Caki2 (cell line): Measurements from ENCODE around the gene HOXA1. TPM values are rescaled to one million over a fixed set of nuclear protein-coding genes. Genes with fewer than 3 reads are reported as not detected.

Experiments
- DNase-seq: peaks from one replicate; pipeline ENCODE4 v3.0.0-alpha.2; 2015; ENCODE audit warnings: low read depth
- in situ Hi-C: cut with HindIII; loops from 2 replicates; pipeline ENCODE4 v1.10.0; 2016; ENCODE audit warnings: low sequenced_read_pairs, low pct_unique_long_range_greater_than_20kb, mixed read lengths
- total RNA-seq: library from RNA; depleted of rRNA; stranded (reverse); fragments of >200 nt; shearing (Covaris generic); gene quantifications from 2 replicates; pipeline ENCODE4 v1.2.3, GENCODE V29; 2014; ENCODE audit warnings: low replicate concordance

HOXA1 gene
- total RNA-seq, 1 experiment from 2014 or later = 3.9 TPM

- peak; percentile 56 for DNase-seq
- in situ Hi-C loops = no loop called here
These were observed 14.6 kb upstream of the HOXA1 start for GRCh38 chr7:27110186-27111031.

- DNase-seq = no peak
- in situ Hi-C loops = no loop called here
These were observed 13.8 kb upstream of the HOXA1 start for GRCh38 chr7:27109466-27110185.

- no peak for DNase-seq
- in situ Hi-C loops = no loop called here
These were observed 12.8 kb upstream of the HOXA1 start for GRCh38 chr7:27108390-27109127.

- no peak for DNase-seq
- in situ Hi-C loops = no loop called here
These were observed 11.9 kb upstream of the HOXA1 start for GRCh38 chr7:27107391-27108381.

GRCh38 chr7:27106901-27107240, 11.1 kb upstream of the HOXA1 start:
- DNase-seq = no peak
- in situ Hi-C loops = no loop called here

GRCh38 chr7:27106181-27106900, 10.5 kb upstream of the HOXA1 start:
- in situ Hi-C loops = no loop called here
- DNase-seq = no peak

- DNase-seq = no peak
- in situ Hi-C loops = no loop called here
These were observed 9.7 kb upstream of the HOXA1 start for GRCh38 chr7:27105301-27106031.

- no peak for DNase-seq
- in situ Hi-C loops = no loop called here
These were observed 8.7 kb upstream of the HOXA1 start for GRCh38 chr7:27104341-27105058.

- DNase-seq = no peak
- in situ Hi-C loops = no loop called here
These were observed 7.9 kb upstream of the HOXA1 start for GRCh38 chr7:27103489-27104226.

GRCh38 chr7:27102581-27103442, 7.0 kb upstream of the HOXA1 start, which contains the start of gene HOXA2:
Gene HOXA2, minus strand, starts transcription at chr7:27102683. Its CDS starts 183 bp downstream, at chr7:27102500.
- in situ Hi-C loops = no loop called here
- DNase-seq = no peak

GRCh38 chr7:27101957-27102580, 6.3 kb upstream of the HOXA1 start:
- in situ Hi-C loops = no loop called here
- DNase-seq = no peak

- in situ Hi-C loops = no loop called here
- DNase-seq = no peak
These were observed 5.6 kb upstream of the HOXA1 start for GRCh38 chr7:27101171-27101956.

- no peak for DNase-seq
- in situ Hi-C loops = no loop called here
These were observed 4.9 kb upstream of the HOXA1 start for GRCh38 chr7:27100694-27101170.
